NB4 (cell line): Measurements from ENCODE around the gene HS6ST3.

Experiments
- MYC ChIP-seq: IDR thresholded peaks from 2 replicates; pipeline ENCODE4 v1.6.1; 2011; ENCODE audit warnings: low read depth, low read length
- POLR2A ChIP-seq: IDR thresholded peaks from 2 replicates; pipeline ENCODE4 v1.6.1; 2011; ENCODE audit warnings: mild to moderate bottlenecking; ENCODE audit not compliant: insufficient read length; ENCODE audit errors: extremely low read depth

DNA sequence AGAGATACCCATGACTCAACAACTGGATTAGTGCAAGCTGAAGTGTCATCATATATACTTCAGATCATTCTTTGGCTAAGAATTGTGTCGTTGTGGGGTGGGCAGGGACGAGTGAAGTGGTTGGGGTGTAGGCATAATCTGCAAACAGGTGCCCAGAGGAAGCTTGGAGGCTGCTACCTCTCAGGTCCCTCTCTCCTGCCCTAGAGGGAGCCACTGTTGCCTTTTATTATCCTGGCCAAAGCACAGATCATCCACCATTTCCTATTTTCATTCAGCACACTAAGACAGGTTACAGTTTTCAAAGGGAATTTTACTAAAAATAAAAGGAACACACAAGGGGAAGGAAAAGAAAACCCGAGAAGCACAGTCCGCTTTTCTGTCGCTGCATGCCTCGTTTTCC lies 126.6 kb downstream of the HS6ST3 start:
- no peak for TF ChIP-seq MYC
- TF ChIP-seq POLR2A = no peak
